H1 (cell line): Measurements from ENCODE around the gene C19orf12.

Experiments used
- CHD1 ChIP-seq: IDR thresholded peaks from 2 replicates; pipeline ENCODE4 v1.6.1; 2012; ENCODE audit warnings: low read depth, low read length, improper control_type of control experiment
- CTCF ChIP-seq, 3 experiments: IDR thresholded peaks; 1 replicate in 2 of 3; 2 replicates in 1 of 3; pipeline versions ENCODE4 v1.5.1 to v1.6.1; 2011; ENCODE audit warnings: low read length in 3 of 3, mild to moderate bottlenecking in 3 of 3, inconsistent platforms in 2 of 3, low read depth in 1 of 3, moderate library complexity in 1 of 3; ENCODE audit not compliant: insufficient read depth in 1 of 3; ENCODE audit errors: control extremely low read depth in 1 of 3
- POLR2A ChIP-seq, 2 experiments: IDR thresholded peaks; 1 replicate in 1 of 2; 2 replicates in 1 of 2; pipeline ENCODE4 v1.6.1; 2011; ENCODE audit warnings: low read depth in 2 of 2, low read length in 2 of 2, mild to moderate bottlenecking in 2 of 2; ENCODE audit errors: control extremely low read depth in 1 of 2

- no peak for TF ChIP-seq CTCF (IDR thresholded peaks at IDR 0.05; ENCODE audit: control extremely low read depth in 1 of 3, insufficient read depth in 1 of 3, low read depth in 1 of 3, low read length in 3 of 3)
- TF ChIP-seq POLR2A (IDR thresholded peaks at IDR 0.05; ENCODE audit: control extremely low read depth in 1 of 2, low read depth in 2 of 2, low read length in 2 of 2) = no peak
- no peak for TF ChIP-seq CHD1
Observed at GRCh38 chr19:29741226-29741625, 26.2 kb upstream of the C19orf12 start.
